Peyer's patch (tissue), 4 donors: Measurements from ENCODE around the gene LARP4B.

Experiments
- CTCF ChIP-seq, 6 experiments: fragments of 450-650 bp in 4 of 6; fragments of 200-600 bp in 2 of 6; sonication (generic) in 1 of 6; IDR thresholded peaks; one replicate each; pipeline ENCODE4 v1.5.1; 2017 to 2019; ENCODE audit warnings: antibody characterized with exemption in 6 of 6, mild to moderate bottlenecking in 3 of 6, moderate library complexity in 1 of 6
- POLR2A ChIP-seq, 2 donors: fragments of 450-650 bp; IDR thresholded peaks; one replicate each; pipeline ENCODE4 v1.5.1; 2017; ENCODE audit warnings: antibody characterized with exemption in 2 of 2, mild to moderate bottlenecking in 2 of 2, moderate library complexity in 2 of 2

- TF ChIP-seq CTCF (IDR thresholded peaks at IDR 0.05) (no peak), POLR2A (IDR thresholded peaks at IDR 0.05) (no peak)
These were observed 39.0 kb upstream of the LARP4B start for GRCh38 chr10:970311-971149.
